Measurements from ENCODE around the gene ZNF674.

- TF ChIP-seq POLR2A (IDR thresholded peaks at IDR 0.05; ENCODE audit: low read length) (no peak), GATA1 (IDR thresholded peaks at IDR 0.05; ENCODE audit: low read depth, low read length) (no peak)
Measured at GRCh38 chrX:46588263-46588662, 43.0 kb upstream of the ZNF674 start.

Measured in erythroblast (primary cell).